Endothelial cell of umbilical vein (primary cell): ENCODE results near the gene ANAPC2.

Source experiments
- EZH2 ChIP-seq: IDR thresholded peaks from 2 replicates; pipeline ENCODE4 v1.6.1; 2012; ENCODE audit warnings: borderline replicate concordance, low read depth, mild to moderate bottlenecking, moderate library complexity, low read length, inconsistent platforms; ENCODE audit not compliant: severe bottlenecking
- FOS ChIP-seq: IDR thresholded peaks from 2 replicates; pipeline ENCODE4 v1.6.1; 2011; ENCODE audit warnings: mild to moderate bottlenecking, low read length, moderate library complexity, borderline replicate concordance; ENCODE audit not compliant: insufficient read depth
- JUN ChIP-seq: IDR thresholded peaks from 2 replicates; pipeline ENCODE4 v1.6.1; 2011; ENCODE audit warnings: borderline replicate concordance, low read depth; ENCODE audit not compliant: insufficient read length, insufficient read depth
- MYC ChIP-seq: IDR thresholded peaks from one replicate; pipeline ENCODE4 v1.6.1; 2011; ENCODE audit warnings: mild to moderate bottlenecking, low read depth, low read length
- POLR2A ChIP-seq: IDR thresholded peaks from 2 replicates; pipeline ENCODE4 v1.6.1; 2012; ENCODE audit warnings: low read depth, mild to moderate bottlenecking, control low read depth, low read length
- POLR2AphosphoS5 ChIP-seq: IDR thresholded peaks from 2 replicates; pipeline ENCODE4 v1.6.1; 2012; ENCODE audit warnings: low read depth, mild to moderate bottlenecking, control low read depth, low read length, moderate library complexity; ENCODE audit not compliant: insufficient read depth
- TF ChIP-seq, protein P1 (sequence below), 2 donors: IDR thresholded peaks; 1 replicate in 1 of 2; 2 replicates in 1 of 2; pipeline ENCODE4 v1.5.1; 2011; ENCODE audit warnings: low read length in 2 of 2, mild to moderate bottlenecking in 2 of 2, moderate library complexity in 2 of 2, control low read depth in 1 of 2, inconsistent platforms in 1 of 2, low read depth in 1 of 2; ENCODE audit not compliant: insufficient read depth in 1 of 2; ENCODE audit errors: extremely low read depth in 1 of 2
- TF ChIP-seq, protein P2 (sequence below): IDR thresholded peaks from 2 replicates; pipeline ENCODE4 v1.6.1; 2011; ENCODE audit not compliant: insufficient read depth, insufficient read length

GRCh38 chr9:137234758-137235423 is 46.5 kb upstream of the ANAPC2 start:
- TF ChIP-seq, protein P1, sequence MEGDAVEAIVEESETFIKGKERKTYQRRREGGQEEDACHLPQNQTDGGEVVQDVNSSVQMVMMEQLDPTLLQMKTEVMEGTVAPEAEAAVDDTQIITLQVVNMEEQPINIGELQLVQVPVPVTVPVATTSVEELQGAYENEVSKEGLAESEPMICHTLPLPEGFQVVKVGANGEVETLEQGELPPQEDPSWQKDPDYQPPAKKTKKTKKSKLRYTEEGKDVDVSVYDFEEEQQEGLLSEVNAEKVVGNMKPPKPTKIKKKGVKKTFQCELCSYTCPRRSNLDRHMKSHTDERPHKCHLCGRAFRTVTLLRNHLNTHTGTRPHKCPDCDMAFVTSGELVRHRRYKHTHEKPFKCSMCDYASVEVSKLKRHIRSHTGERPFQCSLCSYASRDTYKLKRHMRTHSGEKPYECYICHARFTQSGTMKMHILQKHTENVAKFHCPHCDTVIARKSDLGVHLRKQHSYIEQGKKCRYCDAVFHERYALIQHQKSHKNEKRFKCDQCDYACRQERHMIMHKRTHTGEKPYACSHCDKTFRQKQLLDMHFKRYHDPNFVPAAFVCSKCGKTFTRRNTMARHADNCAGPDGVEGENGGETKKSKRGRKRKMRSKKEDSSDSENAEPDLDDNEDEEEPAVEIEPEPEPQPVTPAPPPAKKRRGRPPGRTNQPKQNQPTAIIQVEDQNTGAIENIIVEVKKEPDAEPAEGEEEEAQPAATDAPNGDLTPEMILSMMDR (IDR thresholded peaks at IDR 0.05; ENCODE audit: extremely low read depth in 1 of 2, insufficient read depth in 1 of 2, low read depth in 1 of 2, low read length in 2 of 2) = no peak
- TF ChIP-seq POLR2A (no peak), EZH2 (no peak), POLR2AphosphoS5 (no peak), MYC (no peak), FOS (no peak), JUN (no peak)
- TF ChIP-seq, protein P2, sequence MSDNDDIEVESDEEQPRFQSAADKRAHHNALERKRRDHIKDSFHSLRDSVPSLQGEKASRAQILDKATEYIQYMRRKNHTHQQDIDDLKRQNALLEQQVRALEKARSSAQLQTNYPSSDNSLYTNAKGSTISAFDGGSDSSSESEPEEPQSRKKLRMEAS = no peak
